LNCaP clone FGC (cell line): ENCODE measurements around the gene CRLF2.

Experiments used
- DNase-seq: peaks from one replicate; pipeline ENCODE4 v3.0.0-alpha.2; 2011; ENCODE audit warnings: low read depth
- H3K4me3 ChIP-seq: 2 replicates; pipeline ENCODE4 v1.5.1; 2011; ENCODE audit warnings: mild to moderate bottlenecking, low read depth, low read length, control low read depth
- CTCF ChIP-seq: IDR thresholded peaks from 2 replicates; pipeline ENCODE4 v1.5.1; 2012; ENCODE audit warnings: mild to moderate bottlenecking; ENCODE audit not compliant: control insufficient read depth, insufficient read depth; ENCODE audit errors: extremely low read depth

CRLF2 gene

GRCh38 chrX:1151378-1152077 lies 60.9 kb downstream of the CRLF2 start:
- H3K4me3 ChIP-seq, result no peak overlapping the region
- no peak for TF ChIP-seq CTCF
- no peak for DNase-seq

GRCh38 chrX:1150569-1151347 lies 61.7 kb downstream of the CRLF2 start:
- TF ChIP-seq CTCF, result no peak
- H3K4me3 ChIP-seq, result no peak overlapping the region
- no peak for DNase-seq

- no peak overlapping the region for H3K4me3 ChIP-seq
- TF ChIP-seq CTCF, result no peak
- no peak for DNase-seq
These were observed 64.6 kb downstream of the CRLF2 start for GRCh38 chrX:1147611-1148515.

GRCh38 chrX:1144293-1144692 lies 68.2 kb downstream of the CRLF2 start:
- no peak overlapping the region for H3K4me3 ChIP-seq
- no peak for TF ChIP-seq CTCF
- no peak for DNase-seq
